ENCODE results near the gene NPC1.

- no peak for TF ChIP-seq REST (IDR thresholded peaks at IDR 0.05; ENCODE audit: low read depth)
- no peak for TF ChIP-seq RAD21 (IDR thresholded peaks at IDR 0.05; ENCODE audit: low read depth)
Observed at GRCh38 chr18:23588836-23589560, 2.7 kb upstream of the NPC1 start.
